GM06990 (cell line): Measurements from ENCODE around the gene ASAP3.

Experiments used
- DNase-seq: peaks from one replicate; pipeline ENCODE4 v3.0.0-alpha.2; 2011; ENCODE audit not compliant: insufficient read length; ENCODE audit errors: extremely low read depth
- H3K27me3 ChIP-seq: replicated peaks from 2 replicates; pipeline ENCODE4 v1.6.0; 2011; ENCODE audit warnings: low read length; ENCODE audit not compliant: control insufficient read depth, insufficient read depth
- H3K36me3 ChIP-seq: 2 replicates; pipeline ENCODE4 v1.5.1; 2011; ENCODE audit warnings: low read length; ENCODE audit not compliant: control insufficient read depth, insufficient read depth
- H3K4me3 ChIP-seq: replicated peaks from 2 replicates; pipeline ENCODE4 v1.5.1; 2011; ENCODE audit warnings: low read depth, mild to moderate bottlenecking, control low read depth, low read length
- TF ChIP-seq, protein P1 (sequence below): IDR thresholded peaks from 2 replicates; pipeline ENCODE4 v1.5.1; 2011; ENCODE audit warnings: low read length, control low read depth, mild to moderate bottlenecking, inconsistent platforms; ENCODE audit not compliant: insufficient read depth, poor library complexity, severe bottlenecking

The ASAP3 gene

DNA sequence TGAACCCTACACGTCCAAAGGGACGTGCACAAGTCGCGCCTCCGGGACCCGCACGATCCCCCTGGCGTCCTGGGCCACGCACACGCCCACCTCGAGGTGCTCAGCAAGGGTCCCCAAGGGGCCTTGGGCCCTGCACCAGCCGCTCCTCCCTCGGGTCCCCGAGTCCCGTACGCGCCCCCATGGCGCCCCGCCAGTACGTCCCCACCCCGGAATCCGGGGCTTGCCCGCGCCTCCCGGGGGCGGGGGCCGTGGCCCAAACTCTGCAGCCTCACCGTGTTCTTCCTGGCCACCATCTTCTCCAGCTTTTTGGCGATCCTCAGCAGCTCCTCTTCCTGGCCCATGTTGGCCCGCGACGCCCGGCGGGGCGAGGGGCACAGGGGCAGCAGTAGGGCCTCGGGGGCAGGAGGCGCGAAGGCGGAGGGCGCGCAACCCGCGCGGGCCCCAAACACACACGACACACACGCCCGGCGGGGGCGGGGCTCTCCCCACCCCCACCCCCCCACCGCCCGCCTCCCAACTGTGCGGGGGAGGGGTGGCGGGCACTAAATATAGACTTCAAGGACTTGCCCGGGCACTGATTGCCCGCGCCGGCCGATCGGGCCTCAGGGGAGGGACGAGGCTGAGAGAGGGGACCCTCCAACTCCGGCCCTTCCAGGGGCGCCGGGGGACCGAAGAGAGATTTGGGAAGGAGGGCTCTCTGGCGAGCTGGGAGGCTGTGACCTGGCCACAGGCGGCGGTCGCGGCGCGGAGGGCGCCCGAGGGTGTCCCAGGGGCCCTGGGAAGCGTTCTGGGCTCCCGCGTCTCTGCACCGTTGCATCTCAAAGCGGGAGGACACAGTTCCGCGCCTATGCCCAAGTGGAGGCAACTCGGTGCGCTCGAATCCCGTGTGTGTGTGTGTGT lies 59.4 kb downstream of the ASAP3 start, which contains the start of gene TCEA3:
TCEA3 (minus strand) TSS at position 456 of the 900 bp plus-strand sequence; CDS start at position 341, 115 bp downstream.
- Histone ChIP-seq H3K4me3 (peak within 1 kb of the TSS; percentile 25), H3K27me3 (peaks cover 4% of the 10 kb centered on the region), H3K36me3 (no peaks in the 10 kb centered on the region)
- DNase-seq = no peak
- TF ChIP-seq, protein P1, sequence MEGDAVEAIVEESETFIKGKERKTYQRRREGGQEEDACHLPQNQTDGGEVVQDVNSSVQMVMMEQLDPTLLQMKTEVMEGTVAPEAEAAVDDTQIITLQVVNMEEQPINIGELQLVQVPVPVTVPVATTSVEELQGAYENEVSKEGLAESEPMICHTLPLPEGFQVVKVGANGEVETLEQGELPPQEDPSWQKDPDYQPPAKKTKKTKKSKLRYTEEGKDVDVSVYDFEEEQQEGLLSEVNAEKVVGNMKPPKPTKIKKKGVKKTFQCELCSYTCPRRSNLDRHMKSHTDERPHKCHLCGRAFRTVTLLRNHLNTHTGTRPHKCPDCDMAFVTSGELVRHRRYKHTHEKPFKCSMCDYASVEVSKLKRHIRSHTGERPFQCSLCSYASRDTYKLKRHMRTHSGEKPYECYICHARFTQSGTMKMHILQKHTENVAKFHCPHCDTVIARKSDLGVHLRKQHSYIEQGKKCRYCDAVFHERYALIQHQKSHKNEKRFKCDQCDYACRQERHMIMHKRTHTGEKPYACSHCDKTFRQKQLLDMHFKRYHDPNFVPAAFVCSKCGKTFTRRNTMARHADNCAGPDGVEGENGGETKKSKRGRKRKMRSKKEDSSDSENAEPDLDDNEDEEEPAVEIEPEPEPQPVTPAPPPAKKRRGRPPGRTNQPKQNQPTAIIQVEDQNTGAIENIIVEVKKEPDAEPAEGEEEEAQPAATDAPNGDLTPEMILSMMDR = no peak

DNA sequence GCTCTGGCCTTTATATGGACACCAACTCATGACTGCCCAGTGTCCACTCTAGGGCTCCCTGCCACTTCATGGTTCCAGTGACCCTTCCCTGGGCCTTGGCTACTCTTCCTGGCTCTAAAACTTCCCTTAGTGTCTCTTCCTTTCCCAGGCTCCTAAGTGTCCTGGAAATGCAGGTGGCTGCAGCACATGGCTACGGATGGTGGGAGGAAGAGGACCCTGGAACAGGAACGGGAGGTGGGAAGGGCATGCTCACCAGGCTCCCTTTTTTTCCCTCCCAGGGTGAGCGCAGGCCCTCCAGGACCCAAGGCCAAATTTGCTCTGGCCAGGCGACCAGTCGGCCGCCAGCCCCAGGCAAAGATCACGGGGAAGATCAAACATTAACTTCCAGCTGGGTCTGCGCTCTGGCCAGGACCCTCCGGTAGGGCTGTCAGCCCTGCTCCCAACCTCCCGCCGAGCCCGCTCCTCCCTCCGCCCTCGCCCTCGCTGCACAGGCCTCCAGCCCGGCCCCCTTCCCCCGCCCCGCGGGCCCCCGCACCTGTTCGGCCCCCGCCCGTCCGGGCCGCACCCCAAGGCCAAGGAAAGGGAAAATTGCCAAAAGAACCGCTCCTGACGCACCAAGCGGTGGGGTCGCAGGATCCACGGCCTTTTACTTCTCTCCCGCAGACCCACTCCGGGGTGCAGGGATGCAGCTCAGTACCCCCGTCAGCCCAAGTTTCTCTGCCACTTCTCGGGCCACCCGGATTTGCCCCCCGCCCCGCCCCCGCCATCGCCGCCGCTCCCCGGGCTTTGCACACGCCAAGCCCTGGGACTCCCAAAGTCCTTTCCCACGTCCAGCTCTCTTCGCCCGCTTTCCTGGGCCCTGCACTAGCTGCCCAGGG lies 60.3 kb downstream of the ASAP3 start:
- DNase-seq = no peak

DNA sequence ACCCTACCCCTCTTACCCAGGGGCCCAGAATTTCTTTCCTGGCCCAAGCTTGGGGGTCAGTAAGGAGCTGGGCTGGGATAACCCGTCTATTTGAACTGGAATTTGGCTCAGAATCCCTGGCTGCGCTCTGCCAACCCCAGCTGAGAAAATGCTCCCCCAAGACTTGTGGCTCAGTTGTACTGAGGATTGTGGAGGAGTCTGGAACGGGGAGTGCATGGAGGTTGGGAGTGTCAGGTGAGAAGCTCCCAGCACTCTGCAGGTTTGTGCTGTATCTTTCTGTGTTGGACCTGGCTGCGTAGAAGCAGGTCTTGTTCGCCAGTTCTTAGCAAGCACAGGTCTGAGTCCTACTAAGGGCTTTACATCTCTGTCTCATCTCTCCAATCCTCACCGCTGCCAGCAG lies 61.0 kb downstream of the ASAP3 start:
- peaks cover 4% of the 10 kb centered on the region for H3K27me3 ChIP-seq
- no peak for DNase-seq
- no peaks in the 10 kb centered on the region for H3K36me3 ChIP-seq
- TF ChIP-seq, protein P1 = no peak
- no peak overlapping the region for H3K4me3 ChIP-seq

More for the DNA sequence above, 60.3 kb downstream of the ASAP3 start:
- H3K36me3 ChIP-seq = no peaks in the 10 kb centered on the region
- peaks cover 4% of the 10 kb centered on the region for H3K27me3 ChIP-seq
- TF ChIP-seq, protein P1 = no peak
- no peak overlapping the region for H3K4me3 ChIP-seq

DNA sequence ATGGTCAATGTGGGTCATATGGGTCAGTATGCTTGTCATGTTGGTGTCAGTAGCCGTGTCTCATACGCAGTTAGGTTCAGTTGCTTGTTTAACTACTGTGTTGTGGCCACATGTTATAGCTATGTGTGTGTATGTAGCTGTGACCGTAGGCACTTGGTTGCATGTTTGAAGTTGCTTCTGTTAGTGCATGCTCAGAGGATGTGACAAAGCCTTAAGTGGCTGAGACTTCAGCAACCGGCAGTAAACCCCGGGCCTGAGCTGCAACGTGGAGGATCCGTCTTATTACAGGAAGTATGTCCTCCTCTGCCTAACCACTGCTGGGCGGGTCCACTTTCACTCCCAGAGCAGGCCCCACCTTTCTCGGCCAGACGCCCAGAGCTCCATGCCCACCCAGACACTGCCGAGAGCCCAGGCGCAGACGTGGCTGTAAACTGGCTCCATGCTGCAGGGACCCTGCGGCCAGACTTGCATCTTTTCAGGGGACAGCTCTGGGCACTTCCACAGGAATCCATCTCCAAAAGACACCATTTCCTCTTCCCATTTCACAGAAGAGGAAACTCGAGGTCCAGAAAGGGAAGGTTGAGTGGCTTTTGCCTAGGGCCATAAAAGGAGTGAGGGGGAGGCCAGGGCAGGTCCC lies 61.6 kb downstream of the ASAP3 start:
- no peak for DNase-seq
- no peaks in the 10 kb centered on the region for H3K36me3 ChIP-seq
- TF ChIP-seq, protein P1 = no peak
- no peak overlapping the region for H3K4me3 ChIP-seq
- H3K27me3 ChIP-seq = peaks cover 4% of the 10 kb centered on the region

DNA sequence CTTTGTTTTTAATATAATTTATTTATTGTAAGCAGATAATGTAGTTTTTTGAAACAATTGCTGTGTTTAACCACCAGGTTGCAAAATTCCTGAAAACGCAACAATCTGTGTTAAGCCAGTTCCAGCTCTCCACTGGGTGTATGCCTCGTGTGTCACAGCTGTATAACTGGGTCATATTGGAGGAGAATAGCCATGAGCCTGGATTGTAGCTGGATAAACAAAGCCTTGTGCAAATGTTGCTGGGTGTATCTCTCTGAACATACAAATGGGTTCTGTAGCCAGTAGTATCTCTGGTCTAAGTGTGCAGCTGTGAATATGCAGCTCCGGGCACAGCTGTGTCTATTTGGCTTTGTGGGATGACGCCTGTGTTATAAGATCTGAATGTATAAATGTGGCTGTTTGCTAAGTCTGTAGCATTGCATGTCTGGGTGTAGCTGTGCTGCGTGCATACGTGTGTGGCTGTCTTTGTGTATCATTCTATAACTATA lies 62.2 kb downstream of the ASAP3 start:
- Histone ChIP-seq H3K27me3 (peaks cover 4% of the 10 kb centered on the region), H3K4me3 (no peak overlapping the region), H3K36me3 (no peaks in the 10 kb centered on the region)
- TF ChIP-seq, protein P1 = no peak
- DNase-seq = no peak
